NCI-H2196 treated with DMSO at 0.1 percent for 48 hours (cell line): ENCODE results near the gene CRPPA.

ENCODE experiments used
- DNase-seq: peaks from one replicate; lab custom pipeline; 2025; ENCODE audit not compliant: unreplicated experiment; lab: John Stamatoyannopoulos, UW

CRPPA gene

GRCh38 chr7:16423761-16424160 is 2.4 kb upstream of the CRPPA start:
- no peak for DNase-seq

GRCh38 chr7:16422917-16423316 is 1.6 kb upstream of the CRPPA start:
- DNase-seq: no peak

GRCh38 chr7:16422103-16422435 is 731 bp upstream of the CRPPA start:
- DNase-seq: no peak

- DNase-seq: peak; percentile 52
Measured at GRCh38 chr7:16420649-16421332, 547 bp downstream of the CRPPA start.

GRCh38 chr7:16420329-16420648 is 1.0 kb downstream of the CRPPA start:
- DNase-seq: no peak

DNA sequence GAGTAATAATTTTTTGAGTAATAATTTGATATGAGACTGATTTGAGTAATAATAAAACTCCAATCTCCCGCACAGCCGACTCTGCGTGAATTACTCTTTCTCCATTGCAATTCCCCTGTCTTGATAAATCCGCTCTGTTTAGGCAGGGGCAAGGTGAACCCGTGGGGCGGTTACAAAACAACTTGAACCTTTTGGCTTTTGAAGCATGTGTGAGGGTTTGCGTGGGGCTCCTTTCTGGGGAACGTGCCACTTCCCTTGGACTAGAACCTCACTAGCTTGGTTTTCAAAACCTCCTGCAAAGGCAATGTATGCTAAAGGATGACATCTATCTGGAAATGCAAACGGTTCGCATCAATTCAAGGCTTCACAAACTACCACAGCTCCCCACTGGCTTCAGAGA is 1.5 kb downstream of the CRPPA start:
- DNase-seq: no peak

DNA sequence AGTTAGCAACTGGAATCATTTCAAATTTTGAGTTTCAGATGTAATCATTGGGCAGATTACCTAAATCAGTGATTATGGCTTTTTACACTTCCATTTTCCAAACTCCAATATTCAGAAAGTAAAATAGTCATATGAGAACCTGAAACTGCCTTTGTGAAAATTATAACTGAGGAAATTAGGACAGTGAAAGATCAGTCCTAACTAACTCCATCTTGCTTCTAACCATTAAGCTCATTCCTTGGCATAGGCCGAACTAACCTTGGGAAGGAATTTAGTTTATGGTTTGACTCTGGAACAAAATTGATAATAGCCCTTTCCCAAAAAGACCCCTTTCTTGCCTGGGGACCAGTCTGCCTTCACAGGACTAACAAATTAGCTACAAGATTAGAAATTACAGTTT is 2.2 kb downstream of the CRPPA start:
- no peak for DNase-seq

DNA sequence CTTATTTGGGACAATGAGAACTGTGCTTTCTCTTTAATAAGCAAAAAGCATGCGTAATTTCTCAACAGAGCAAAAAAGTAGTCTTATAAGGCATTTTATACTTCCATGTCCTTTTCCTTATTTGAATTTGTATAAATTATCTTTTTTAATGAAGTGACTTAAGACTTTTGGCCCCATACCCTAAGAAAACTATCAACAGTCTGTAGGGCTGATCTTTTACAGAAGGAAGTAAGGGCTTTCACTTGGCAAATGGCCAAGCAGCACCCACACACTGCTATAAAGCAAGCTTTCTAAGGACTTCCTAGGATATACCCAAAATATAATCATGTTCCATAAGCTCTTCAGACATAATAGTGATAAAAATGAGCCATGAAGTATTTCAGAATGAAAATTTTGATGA is 3.4 kb downstream of the CRPPA start:
- no peak for DNase-seq

DNA sequence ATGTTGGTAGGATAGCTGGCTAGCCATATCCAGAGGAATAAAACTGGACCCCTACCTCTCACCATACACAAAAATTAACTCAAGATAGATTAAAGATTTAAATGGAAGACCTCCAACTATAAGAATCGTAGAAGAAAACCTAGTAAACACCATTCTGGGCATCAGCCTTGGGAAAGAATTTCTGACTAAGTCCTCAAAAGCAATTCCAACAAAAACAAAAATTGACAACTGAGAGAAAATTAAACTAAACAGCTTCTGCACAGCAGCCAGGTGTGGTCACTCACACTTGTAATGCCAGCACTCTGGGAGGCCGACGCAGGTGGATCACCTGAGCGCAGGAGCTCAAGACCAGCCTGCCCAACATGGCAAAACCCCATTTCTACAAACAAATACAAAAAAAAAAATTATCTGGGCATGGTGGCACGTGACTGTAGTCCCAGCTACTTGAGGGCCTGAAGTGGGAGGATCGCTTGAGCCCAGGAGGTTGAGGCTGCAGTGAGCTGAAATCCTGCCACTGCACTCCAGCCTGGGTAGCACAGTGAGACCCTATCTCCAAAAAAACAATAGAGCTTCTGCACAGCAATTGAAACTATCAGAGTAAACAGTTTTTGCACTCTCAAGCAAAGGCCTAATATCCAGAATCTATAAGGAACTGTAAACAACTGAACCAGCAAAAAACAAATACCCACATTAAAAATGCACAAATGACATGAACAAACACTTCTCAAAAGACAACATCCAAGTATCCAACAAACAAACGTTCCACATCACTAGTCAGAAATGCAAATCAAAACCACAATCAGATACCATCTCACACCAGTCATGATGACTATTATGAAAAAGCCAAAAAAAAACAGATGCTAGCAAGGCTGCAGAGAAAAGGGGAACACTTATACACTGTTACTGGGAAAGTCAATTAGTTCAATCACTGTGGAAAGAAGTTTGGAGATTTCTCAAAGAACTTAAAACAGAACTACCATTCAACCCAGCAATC is 4.8 kb downstream of the CRPPA start:
- DNase-seq: no peak

GRCh38 chr7:16412274-16413254 is 8.8 kb downstream of the CRPPA start:
- DNase-seq: no peak

DNA sequence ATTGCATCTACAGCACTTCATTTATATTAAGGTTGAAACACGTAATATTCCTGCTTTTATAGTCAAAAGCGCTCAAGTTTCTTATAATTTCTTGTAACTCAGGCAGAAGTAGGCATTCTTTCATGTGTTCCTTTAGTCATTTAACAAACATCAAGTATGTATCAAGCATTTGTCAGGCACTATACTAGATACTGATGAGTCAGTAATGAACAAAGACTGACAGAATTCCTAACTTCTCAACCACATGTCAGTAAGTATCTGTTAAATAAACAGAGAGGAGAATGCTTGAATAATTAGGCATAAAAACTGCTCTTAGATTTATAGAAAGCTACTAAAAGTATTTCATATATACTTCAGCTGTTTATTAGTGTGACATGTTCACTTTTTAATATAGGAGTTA is 9.9 kb downstream of the CRPPA start:
- no peak for DNase-seq

DNA sequence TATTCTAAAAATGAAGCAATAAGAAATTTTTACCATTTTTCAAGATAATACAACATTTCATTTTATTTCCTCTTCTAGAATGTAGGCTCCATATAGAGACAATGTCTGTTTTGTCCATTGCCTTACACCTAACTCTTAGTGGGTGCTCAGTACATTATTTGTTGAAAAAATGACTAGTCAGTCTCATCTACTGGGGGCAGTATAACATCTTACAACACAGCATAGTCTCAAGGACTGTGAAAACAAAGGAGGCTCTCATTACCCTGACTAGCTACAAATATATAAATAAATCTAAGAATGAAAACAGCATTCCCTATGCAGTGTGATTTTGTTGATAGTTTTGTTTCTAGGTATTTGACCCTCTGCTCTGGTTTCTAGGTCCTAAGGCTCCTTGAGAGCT is 11.6 kb downstream of the CRPPA start:
- DNase-seq: no peak

DNA sequence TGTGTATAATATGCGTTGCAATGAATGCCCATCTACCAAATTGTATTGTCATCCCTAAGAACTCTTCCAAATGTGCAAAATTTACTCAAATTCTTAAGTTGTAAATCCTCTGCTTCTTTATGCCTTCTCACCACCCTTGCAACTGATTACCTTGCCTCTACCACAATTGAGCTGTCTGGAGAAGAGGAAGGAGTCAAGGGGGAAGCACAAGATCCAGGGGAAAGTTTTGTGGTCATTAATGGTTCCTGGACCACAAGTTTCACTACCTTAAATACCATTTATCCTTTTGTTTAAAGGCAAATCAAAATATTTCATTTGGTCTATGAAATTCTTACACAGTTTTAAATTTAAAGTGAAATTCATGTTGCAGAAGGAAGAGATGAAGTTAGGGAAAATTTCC is 16.7 kb downstream of the CRPPA start:
- DNase-seq: no peak

GRCh38 chr7:16403475-16403874 is 17.9 kb downstream of the CRPPA start:
- DNase-seq: no peak

- DNase-seq: no peak
Measured at GRCh38 chr7:16402940-16403339, 18.4 kb downstream of the CRPPA start.

GRCh38 chr7:16402091-16402490 is 19.2 kb downstream of the CRPPA start:
- no peak for DNase-seq

- DNase-seq: no peak
Measured at GRCh38 chr7:16400893-16401275, 20.5 kb downstream of the CRPPA start.

GRCh38 chr7:16399916-16400892 is 21.1 kb downstream of the CRPPA start:
- DNase-seq: no peak

DNA sequence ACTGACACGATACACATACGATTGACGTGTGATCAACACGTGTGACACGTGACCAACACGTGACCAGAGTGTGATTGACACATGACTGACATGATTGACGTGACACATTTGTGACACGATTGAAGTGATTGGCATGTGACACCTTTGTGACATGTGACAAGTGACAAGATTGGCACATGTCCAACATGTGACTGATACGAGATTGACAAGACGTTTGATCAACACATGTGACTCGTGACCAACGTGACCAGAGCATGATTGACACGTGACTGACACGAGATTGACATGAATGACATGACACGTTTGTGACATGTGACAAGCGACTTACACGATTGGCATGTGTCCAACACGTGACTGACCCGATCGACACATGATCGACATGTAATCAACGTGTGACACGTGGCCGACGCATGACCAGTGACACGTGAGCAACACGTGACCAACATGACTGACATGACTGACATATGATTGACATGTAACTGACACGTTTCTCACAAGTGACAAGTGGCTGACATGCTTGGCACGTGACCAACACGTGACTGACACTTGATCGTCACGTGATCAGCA is 22.0 kb downstream of the CRPPA start:
- no peak for DNase-seq
